Measurements from ENCODE around the gene EN2.
"Not testable (repeated sequence)": the region's sequence is repeated elsewhere in the genome, so short reads cannot be mapped to it uniquely, and the experiment has no call there.

EN2 gene

GRCh38 chr7:155440018-155440410 is 17.9 kb upstream of the EN2 start:
- TF ChIP-seq CTCF (IDR thresholded peaks at IDR 0.05; ENCODE audit: low read depth, low read length): no peak
- H3K4me3 ChIP-seq (ENCODE audit: low read depth, low read length): no peak overlapping the region
- DNase-seq (ENCODE audit: low read depth, low spot score): no peak
- in situ Hi-C loops (cut with HindIII; ENCODE audit: low sequenced_read_pairs): no loop called here

GRCh38 chr7:155441856-155442255 is 16.1 kb upstream of the EN2 start:
- no peak for TF ChIP-seq CTCF (IDR thresholded peaks at IDR 0.05; ENCODE audit: low read depth, low read length)
- in situ Hi-C loops (cut with HindIII; ENCODE audit: low sequenced_read_pairs): no loop called here
- DNase-seq (ENCODE audit: low read depth, low spot score): no peak
- H3K4me3 ChIP-seq (ENCODE audit: low read depth, low read length): no peak overlapping the region

- H3K4me3 ChIP-seq (ENCODE audit: low read depth, low read length): no peak overlapping the region
- DNase-seq (ENCODE audit: low read depth, low spot score): no peak
- in situ Hi-C loops (cut with HindIII; ENCODE audit: low sequenced_read_pairs): no loop called here
- no peak for TF ChIP-seq CTCF (IDR thresholded peaks at IDR 0.05; ENCODE audit: low read depth, low read length)
These were observed 13.2 kb upstream of the EN2 start for GRCh38 chr7:155444746-155445145.

GRCh38 chr7:155445606-155446005 is 12.3 kb upstream of the EN2 start:
- DNase-seq (ENCODE audit: low read depth, low spot score); in situ Hi-C loops (cut with HindIII; ENCODE audit: low sequenced_read_pairs); H3K4me3 ChIP-seq (ENCODE audit: low read depth, low read length): not testable (repeated sequence)

- no peak for TF ChIP-seq CTCF (IDR thresholded peaks at IDR 0.05; ENCODE audit: low read depth, low read length)
- no peak for DNase-seq (ENCODE audit: low read depth, low spot score)
- no peak overlapping the region for H3K4me3 ChIP-seq (ENCODE audit: low read depth, low read length)
- in situ Hi-C loops (cut with HindIII; ENCODE audit: low sequenced_read_pairs): no loop called here
These were observed 10.3 kb upstream of the EN2 start for GRCh38 chr7:155447603-155448002.

- no peak overlapping the region for H3K4me3 ChIP-seq (ENCODE audit: low read depth, low read length)
- no peak for DNase-seq (ENCODE audit: low read depth, low spot score)
- no peak for TF ChIP-seq CTCF (IDR thresholded peaks at IDR 0.05; ENCODE audit: low read depth, low read length)
- in situ Hi-C loops (cut with HindIII; ENCODE audit: low sequenced_read_pairs): no loop called here
These were observed 9.3 kb upstream of the EN2 start for GRCh38 chr7:155448632-155449007.

GRCh38 chr7:155449008-155449868 is 8.7 kb upstream of the EN2 start:
- no peak for DNase-seq (ENCODE audit: low read depth, low spot score)
- TF ChIP-seq CTCF (IDR thresholded peaks at IDR 0.05; ENCODE audit: low read depth, low read length): no peak
- in situ Hi-C loops (cut with HindIII; ENCODE audit: low sequenced_read_pairs): no loop called here
- H3K4me3 ChIP-seq (ENCODE audit: low read depth, low read length): no peak overlapping the region
